ENCODE data around the gene OR52R1. TPM values are rescaled to one million over a fixed set of nuclear protein-coding genes. Genes with fewer than 3 reads are reported as not detected.

The OR52R1 gene
- total and polyA plus RNA-seq, 2 donors from 2014 or later, result not detected

- TF ChIP-seq, protein P1, sequence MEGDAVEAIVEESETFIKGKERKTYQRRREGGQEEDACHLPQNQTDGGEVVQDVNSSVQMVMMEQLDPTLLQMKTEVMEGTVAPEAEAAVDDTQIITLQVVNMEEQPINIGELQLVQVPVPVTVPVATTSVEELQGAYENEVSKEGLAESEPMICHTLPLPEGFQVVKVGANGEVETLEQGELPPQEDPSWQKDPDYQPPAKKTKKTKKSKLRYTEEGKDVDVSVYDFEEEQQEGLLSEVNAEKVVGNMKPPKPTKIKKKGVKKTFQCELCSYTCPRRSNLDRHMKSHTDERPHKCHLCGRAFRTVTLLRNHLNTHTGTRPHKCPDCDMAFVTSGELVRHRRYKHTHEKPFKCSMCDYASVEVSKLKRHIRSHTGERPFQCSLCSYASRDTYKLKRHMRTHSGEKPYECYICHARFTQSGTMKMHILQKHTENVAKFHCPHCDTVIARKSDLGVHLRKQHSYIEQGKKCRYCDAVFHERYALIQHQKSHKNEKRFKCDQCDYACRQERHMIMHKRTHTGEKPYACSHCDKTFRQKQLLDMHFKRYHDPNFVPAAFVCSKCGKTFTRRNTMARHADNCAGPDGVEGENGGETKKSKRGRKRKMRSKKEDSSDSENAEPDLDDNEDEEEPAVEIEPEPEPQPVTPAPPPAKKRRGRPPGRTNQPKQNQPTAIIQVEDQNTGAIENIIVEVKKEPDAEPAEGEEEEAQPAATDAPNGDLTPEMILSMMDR (IDR thresholded peaks at IDR 0.05; ENCODE audit: borderline replicate concordance, extremely low read depth, insufficient read depth), result no peak
- Histone ChIP-seq H3K4me1 (ENCODE audit: control insufficient read depth in 2 of 3, insufficient read depth in 2 of 3, low read depth in 1 of 3, low read length in 3 of 3) (no peaks in the 10 kb centered on the region), H3K27me3 (ENCODE audit: control insufficient read depth, insufficient read depth, low read length) (no peaks in the 10 kb centered on the region), H3K4me3 (ENCODE audit: low read length in 3 of 3) (no peak within 1 kb of the TSS), H3K9me3 (ENCODE audit: control insufficient read depth in 2 of 3, insufficient read depth in 1 of 3, low read length in 3 of 3) (no peaks in the 10 kb centered on the region), H3K9ac (ENCODE audit: low read length in 3 of 3) (no peak within 1 kb of the TSS), H3K27ac (ENCODE audit: low read depth in 2 of 2, low read length in 2 of 2) (no peak within 1 kb of the TSS), H3K36me3 (ENCODE audit: control insufficient read depth in 2 of 3, insufficient read depth in 3 of 3, low read length in 3 of 3) (no peaks in the 10 kb centered on the region)
- DNase-seq (no peak), FAIRE-seq (peak; percentile 62)
- intact Hi-C loops (cut with DNase I), result no loop called here
These were observed 34.3 kb downstream of the OR52R1 start, which contains the start of gene OR51F1 for GRCh38 chr11:4769838-4770237. TSS of gene OR51F1 (minus strand) at chr11:4769938. CDS start at chr11:4769938, 0 bp downstream.

DNA sequence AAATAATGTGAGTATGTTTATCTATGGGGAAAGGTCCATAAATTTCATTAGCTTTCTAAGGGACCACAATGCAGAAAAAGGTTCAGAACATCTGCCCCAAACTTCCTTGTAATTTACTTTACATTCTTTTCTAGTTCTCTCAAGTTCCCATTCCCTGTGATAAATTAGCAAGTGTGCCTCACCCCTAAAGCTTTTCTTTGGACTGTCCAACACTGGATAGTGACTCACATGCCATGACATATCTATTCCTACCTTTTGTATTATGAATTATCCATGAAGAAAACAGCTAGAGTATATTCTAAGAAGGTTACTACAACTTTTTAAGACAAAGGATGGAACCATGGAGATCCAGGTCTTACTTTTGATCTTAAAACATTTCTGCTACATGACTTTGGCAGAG lies 36.1 kb downstream of the OR52R1 start:
- Histone ChIP-seq H3K9ac (ENCODE audit: low read length in 3 of 3) (no peak overlapping the region), H3K4me3 (ENCODE audit: low read length in 3 of 3) (no peak overlapping the region), H3K9me3 (ENCODE audit: control insufficient read depth in 2 of 3, insufficient read depth in 1 of 3, low read length in 3 of 3) (no peaks in the 10 kb centered on the region), H3K27ac (ENCODE audit: low read depth in 2 of 2, low read length in 2 of 2) (no peak overlapping the region), H3K36me3 (ENCODE audit: control insufficient read depth in 2 of 3, insufficient read depth in 3 of 3, low read length in 3 of 3) (no peaks in the 10 kb centered on the region), H3K27me3 (ENCODE audit: control insufficient read depth, insufficient read depth, low read length) (no peaks in the 10 kb centered on the region), H3K4me1 (ENCODE audit: control insufficient read depth in 2 of 3, insufficient read depth in 2 of 3, low read depth in 1 of 3, low read length in 3 of 3) (no peaks in the 10 kb centered on the region)
- DNase-seq (no peak), FAIRE-seq (no peak)
- TF ChIP-seq, protein P1 (IDR thresholded peaks at IDR 0.05; ENCODE audit: borderline replicate concordance, extremely low read depth, insufficient read depth), result no peak
- intact Hi-C loops (cut with DNase I), result no loop called here

DNA sequence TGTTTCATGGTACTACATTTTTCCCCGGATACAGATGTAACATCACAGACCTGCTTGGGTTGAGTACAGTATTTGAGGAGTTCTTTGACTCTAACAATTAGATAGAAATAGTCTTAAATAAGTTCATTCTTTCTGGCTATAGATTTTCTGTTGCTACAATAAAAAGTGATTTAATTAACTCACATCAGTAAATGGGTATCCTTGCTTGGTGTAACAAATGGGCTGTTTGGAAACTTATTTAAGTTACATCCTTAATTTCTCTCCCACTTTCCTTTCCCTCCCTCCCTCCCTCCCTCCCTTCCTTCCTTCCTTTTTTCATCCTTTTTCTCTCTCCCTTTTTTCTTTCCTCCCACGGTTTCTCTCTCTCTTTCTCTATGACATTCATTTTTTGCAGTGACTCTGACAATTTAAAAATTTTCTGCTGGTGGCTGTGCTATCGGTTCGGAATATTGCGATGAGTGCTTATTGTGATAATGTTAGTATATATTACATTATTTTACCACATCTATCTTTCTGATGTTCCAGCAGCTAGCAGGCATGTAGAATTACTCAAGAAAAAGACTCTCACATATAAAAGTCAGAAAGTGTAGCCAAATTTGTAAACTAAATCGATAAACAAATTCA lies 37.6 kb downstream of the OR52R1 start:
- H3K4me1 ChIP-seq (ENCODE audit: control insufficient read depth in 2 of 3, insufficient read depth in 2 of 3, low read depth in 1 of 3, low read length in 3 of 3), result no peaks in the 10 kb centered on the region
- intact Hi-C loops (cut with DNase I), result no loop called here
- no peaks in the 10 kb centered on the region for H3K27me3 ChIP-seq (ENCODE audit: control insufficient read depth, insufficient read depth, low read length)
- H3K36me3 ChIP-seq (ENCODE audit: control insufficient read depth in 2 of 3, insufficient read depth in 3 of 3, low read length in 3 of 3), result no peaks in the 10 kb centered on the region
- FAIRE-seq (no peak), DNase-seq (no peak)
- no peak overlapping the region for H3K9ac ChIP-seq (ENCODE audit: low read length in 3 of 3)
- no peak overlapping the region for H3K4me3 ChIP-seq (ENCODE audit: low read length in 3 of 3)
- no peak overlapping the region for H3K27ac ChIP-seq (ENCODE audit: low read depth in 2 of 2, low read length in 2 of 2)
- TF ChIP-seq, protein P1 (IDR thresholded peaks at IDR 0.05; ENCODE audit: borderline replicate concordance, extremely low read depth, insufficient read depth), result no peak
- H3K9me3 ChIP-seq (ENCODE audit: control insufficient read depth in 2 of 3, insufficient read depth in 1 of 3, low read length in 3 of 3), result no peaks in the 10 kb centered on the region

DNA sequence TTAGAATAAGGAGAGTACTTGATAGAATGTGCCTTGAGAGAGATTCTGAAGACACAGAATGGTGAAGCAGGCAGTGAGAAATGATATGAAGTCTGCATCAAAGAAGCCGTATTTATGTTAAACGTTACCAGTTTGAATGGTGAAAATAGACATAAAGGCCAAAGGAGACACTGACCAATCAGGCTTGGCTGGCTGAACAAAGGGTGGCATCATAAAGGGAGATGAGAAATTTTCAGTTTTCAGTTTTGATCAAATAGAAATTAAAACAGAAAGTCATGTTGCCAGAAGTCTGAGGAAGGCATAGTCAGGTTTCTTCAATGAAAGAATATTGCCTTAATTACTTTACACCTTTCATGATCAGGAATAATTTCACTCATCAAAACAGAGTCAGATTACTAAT lies 41.1 kb downstream of the OR52R1 start:
- no peak for FAIRE-seq
- TF ChIP-seq, protein P1 (IDR thresholded peaks at IDR 0.05; ENCODE audit: borderline replicate concordance, extremely low read depth, insufficient read depth), result no peak
- no peak overlapping the region for H3K9ac ChIP-seq (ENCODE audit: low read length in 3 of 3)
- intact Hi-C loops (cut with DNase I), result no loop called here
- H3K27me3 ChIP-seq (ENCODE audit: control insufficient read depth, insufficient read depth, low read length), result no peaks in the 10 kb centered on the region
- no peak overlapping the region for H3K27ac ChIP-seq (ENCODE audit: low read depth in 2 of 2, low read length in 2 of 2)
- H3K4me1 ChIP-seq (ENCODE audit: control insufficient read depth in 2 of 3, insufficient read depth in 2 of 3, low read depth in 1 of 3, low read length in 3 of 3), result no peaks in the 10 kb centered on the region
- DNase-seq, result no peak
- no peaks in the 10 kb centered on the region for H3K36me3 ChIP-seq (ENCODE audit: control insufficient read depth in 2 of 3, insufficient read depth in 3 of 3, low read length in 3 of 3)
- H3K9me3 ChIP-seq (ENCODE audit: control insufficient read depth in 2 of 3, insufficient read depth in 1 of 3, low read length in 3 of 3), result no peaks in the 10 kb centered on the region
- H3K4me3 ChIP-seq (ENCODE audit: low read length in 3 of 3), result no peak overlapping the region

All from kidney (tissue), 14 donors.